RWPE2 (cell line): ENCODE measurements around the gene RAC2.
A peak's percentile ranks its signal among the peaks of the same experiment; 100 is the strongest.

Experiments
- ATAC-seq: fragments of 200-7000 bp; cut with Tn5 transposase; 3 replicates; pipeline ENCODE4 v1.9.1; 2021; ENCODE audit warnings: low read depth
- DNase-seq: peaks from one replicate; pipeline ENCODE4 v3.0.0-alpha.2; 2020; ENCODE audit warnings: low spot score
- H3K27ac ChIP-seq: fragments of 450-650 bp; 2 replicates; pipeline ENCODE4 v1.5.1; 2017; ENCODE audit warnings: mild to moderate bottlenecking; ENCODE audit not compliant: poor library complexity, severe bottlenecking
- H3K27me3 ChIP-seq: fragments of 250-450 bp; sonication (Bioruptor Pico); 2 replicates; pipeline ENCODE4 v1.5.1; 2021; ENCODE audit warnings: mild to moderate bottlenecking, moderate library complexity; ENCODE audit not compliant: insufficient read depth, poor library complexity, severe bottlenecking
- H3K36me3 ChIP-seq: fragments of 250-450 bp; sonication (Bioruptor Pico); 2 replicates; pipeline ENCODE4 v1.5.1; 2020; ENCODE audit warnings: low read depth, mild to moderate bottlenecking, moderate library complexity
- H3K4me1 ChIP-seq: fragments of 250-450 bp; sonication (Bioruptor Pico); 2 replicates; pipeline ENCODE4 v1.5.1; 2021; ENCODE audit warnings: mild to moderate bottlenecking, moderate library complexity; ENCODE audit not compliant: insufficient read depth, poor library complexity, severe bottlenecking
- H3K4me3 ChIP-seq: fragments of 250-450 bp; sonication (Bioruptor Pico); 2 replicates; pipeline ENCODE4 v1.5.1; 2021; ENCODE audit warnings: mild to moderate bottlenecking, moderate library complexity; ENCODE audit not compliant: severe bottlenecking
- H3K9me3 ChIP-seq: fragments of 250-450 bp; sonication (Bioruptor Pico); 2 replicates; pipeline ENCODE4 v1.5.1; 2021; ENCODE audit warnings: mild to moderate bottlenecking, moderate library complexity; ENCODE audit not compliant: severe bottlenecking
- TF ChIP-seq, protein P1 (sequence below): fragments of 450-650 bp; IDR thresholded peaks from one replicate; pipeline ENCODE4 v1.5.1; 2017; ENCODE audit warnings: mild to moderate bottlenecking, moderate library complexity; ENCODE audit not compliant: poor library complexity, severe bottlenecking

RAC2 gene

DNA sequence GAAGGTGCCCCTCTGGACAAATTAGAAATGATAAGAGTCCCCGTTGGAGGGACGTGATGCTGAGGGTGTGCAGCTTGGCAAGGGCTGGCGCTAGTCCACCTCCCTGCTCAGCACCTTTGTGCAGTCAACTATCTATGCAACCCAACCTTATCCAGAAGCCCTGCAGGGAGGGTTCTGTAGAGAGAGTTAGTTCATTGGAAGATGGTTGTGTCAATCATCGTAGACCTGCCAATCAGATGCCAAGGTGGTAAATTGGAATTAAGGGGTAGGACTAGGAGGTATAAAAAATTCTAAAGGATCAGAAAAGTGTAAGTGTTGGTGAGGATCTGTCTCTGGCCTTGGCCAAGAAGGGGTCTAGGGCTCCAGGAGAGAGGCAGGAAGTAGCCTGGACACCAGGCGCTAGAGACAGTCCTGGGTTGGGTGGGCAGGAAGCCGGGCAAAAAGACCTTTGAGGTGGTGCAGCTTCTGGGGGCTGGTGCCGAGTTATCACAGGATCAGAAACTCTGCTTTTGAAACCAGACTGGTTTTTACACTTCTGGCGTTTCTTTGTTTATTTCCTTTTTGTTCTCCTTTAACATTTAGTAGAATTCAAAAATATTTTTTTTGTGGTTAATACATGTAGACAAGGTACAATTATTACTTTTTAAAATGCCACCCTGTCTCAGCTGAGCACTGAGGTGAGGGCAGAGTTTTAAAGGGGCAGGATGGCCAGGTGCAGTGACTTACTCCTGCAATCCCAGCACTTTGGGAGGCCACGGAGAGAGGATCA, 57.7 kb downstream of the RAC2 start:
- ATAC-seq (peak; percentile 28; the same call in 1 of the 3 replicates), DNase-seq (peak; percentile 10)
- Histone ChIP-seq H3K4me1 (peaks cover 42% of the 10 kb centered on the region), H3K9me3 (no peaks in the 10 kb centered on the region), H3K27me3 (no peaks in the 10 kb centered on the region), H3K27ac (peak overlapping the region; percentile 92), H3K4me3 (no peak overlapping the region), H3K36me3 (no peaks in the 10 kb centered on the region)
- TF ChIP-seq, protein P1, sequence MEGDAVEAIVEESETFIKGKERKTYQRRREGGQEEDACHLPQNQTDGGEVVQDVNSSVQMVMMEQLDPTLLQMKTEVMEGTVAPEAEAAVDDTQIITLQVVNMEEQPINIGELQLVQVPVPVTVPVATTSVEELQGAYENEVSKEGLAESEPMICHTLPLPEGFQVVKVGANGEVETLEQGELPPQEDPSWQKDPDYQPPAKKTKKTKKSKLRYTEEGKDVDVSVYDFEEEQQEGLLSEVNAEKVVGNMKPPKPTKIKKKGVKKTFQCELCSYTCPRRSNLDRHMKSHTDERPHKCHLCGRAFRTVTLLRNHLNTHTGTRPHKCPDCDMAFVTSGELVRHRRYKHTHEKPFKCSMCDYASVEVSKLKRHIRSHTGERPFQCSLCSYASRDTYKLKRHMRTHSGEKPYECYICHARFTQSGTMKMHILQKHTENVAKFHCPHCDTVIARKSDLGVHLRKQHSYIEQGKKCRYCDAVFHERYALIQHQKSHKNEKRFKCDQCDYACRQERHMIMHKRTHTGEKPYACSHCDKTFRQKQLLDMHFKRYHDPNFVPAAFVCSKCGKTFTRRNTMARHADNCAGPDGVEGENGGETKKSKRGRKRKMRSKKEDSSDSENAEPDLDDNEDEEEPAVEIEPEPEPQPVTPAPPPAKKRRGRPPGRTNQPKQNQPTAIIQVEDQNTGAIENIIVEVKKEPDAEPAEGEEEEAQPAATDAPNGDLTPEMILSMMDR = no peak

GRCh38 chr22:37185646-37186227, 58.3 kb downstream of the RAC2 start:
- DNase-seq = peak; percentile 47
- TF ChIP-seq, protein P1 = no peak
- Histone ChIP-seq H3K9me3 (no peaks in the 10 kb centered on the region), H3K27me3 (no peaks in the 10 kb centered on the region), H3K27ac (no peak overlapping the region), H3K4me3 (no peak overlapping the region), H3K4me1 (peaks cover 40% of the 10 kb centered on the region), H3K36me3 (no peaks in the 10 kb centered on the region)
- ATAC-seq = no peak

GRCh38 chr22:37184816-37185541, 59.1 kb downstream of the RAC2 start:
- H3K4me3 ChIP-seq = no peak overlapping the region
- H3K27me3 ChIP-seq = no peaks in the 10 kb centered on the region
- no peaks in the 10 kb centered on the region for H3K36me3 ChIP-seq
- H3K4me1 ChIP-seq = peaks cover 33% of the 10 kb centered on the region
- no peaks in the 10 kb centered on the region for H3K9me3 ChIP-seq
- ATAC-seq = no peak
- DNase-seq = peak; percentile 52
- no peak overlapping the region for H3K27ac ChIP-seq
- TF ChIP-seq, protein P1 = no peak

DNA sequence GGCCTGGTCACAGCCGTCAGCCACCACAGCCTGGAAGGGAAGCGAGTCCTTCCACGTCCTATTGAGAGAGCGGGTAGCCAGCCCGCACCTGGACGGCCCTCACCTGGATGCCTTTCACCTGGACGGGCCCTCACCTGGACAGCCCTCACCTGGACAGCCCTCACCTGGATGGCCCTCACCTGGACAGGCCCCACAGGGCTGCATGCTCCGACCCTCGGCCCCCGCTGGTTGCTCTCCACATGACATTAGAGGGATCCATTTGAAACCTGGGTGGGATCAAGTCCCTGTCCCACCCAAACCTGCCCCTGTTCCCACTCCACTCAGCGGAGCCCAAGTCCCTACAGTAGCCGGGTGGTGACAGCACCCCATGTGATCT, 59.7 kb downstream of the RAC2 start:
- ATAC-seq (no peak), DNase-seq (peak; percentile 55)
- Histone ChIP-seq H3K36me3 (no peaks in the 10 kb centered on the region), H3K27me3 (no peaks in the 10 kb centered on the region), H3K9me3 (no peaks in the 10 kb centered on the region), H3K27ac (no peak overlapping the region), H3K4me1 (peaks cover 26% of the 10 kb centered on the region), H3K4me3 (no peak overlapping the region)
- TF ChIP-seq, protein P1 = no peak
